ENCODE results near the gene ASH1L.

Gene ASH1L

GRCh38 chr1:155326631-155327037, 236.0 kb downstream of the ASH1L start:
- no peak for DNase-seq (ENCODE audit: low read depth)

GRCh38 chr1:155326020-155326526, 236.5 kb downstream of the ASH1L start:
- no peak for DNase-seq (ENCODE audit: low read depth)

GRCh38 chr1:155325603-155325893, 237.1 kb downstream of the ASH1L start:
- DNase-seq (ENCODE audit: low read depth) = no peak

- no peak for DNase-seq (ENCODE audit: low read depth)
Measured at GRCh38 chr1:155324717-155325602, 237.6 kb downstream of the ASH1L start.

- peak; percentile 93 for DNase-seq (ENCODE audit: low read depth)
Measured at GRCh38 chr1:155324037-155324716, 238.4 kb downstream of the ASH1L start.

- peak; percentile 71 for DNase-seq (ENCODE audit: low read depth)
Measured at GRCh38 chr1:155323729-155324036, 238.9 kb downstream of the ASH1L start.

GRCh38 chr1:155322953-155323728, 239.5 kb downstream of the ASH1L start:
- DNase-seq (ENCODE audit: low read depth) = peak; percentile 78

- no peak for DNase-seq (ENCODE audit: low read depth)
Measured at GRCh38 chr1:155322571-155322952, 240.0 kb downstream of the ASH1L start.

GRCh38 chr1:155321639-155322503, 240.7 kb downstream of the ASH1L start:
- no peak for DNase-seq (ENCODE audit: low read depth)

- DNase-seq (ENCODE audit: low read depth) = no peak
Measured at GRCh38 chr1:155320661-155321617, 241.7 kb downstream of the ASH1L start, which contains the start of gene RUSC1. Gene RUSC1 (plus strand): TSS chr1:155320894. CDS start chr1:155321774, 880 bp downstream.

- no peak for DNase-seq (ENCODE audit: low read depth)
Measured at GRCh38 chr1:155320252-155320651, 242.4 kb downstream of the ASH1L start.

- DNase-seq (ENCODE audit: low read depth) = no peak
Measured at GRCh38 chr1:155319536-155319935, 243.1 kb downstream of the ASH1L start.

- DNase-seq (ENCODE audit: low read depth) = no peak
Measured at GRCh38 chr1:155318082-155318481, 244.5 kb downstream of the ASH1L start.

GRCh38 chr1:155316922-155317321, 245.7 kb downstream of the ASH1L start:
- no peak for DNase-seq (ENCODE audit: low read depth)

- no peak for DNase-seq (ENCODE audit: low read depth)
Measured at GRCh38 chr1:155313261-155313660, 249.3 kb downstream of the ASH1L start.

- DNase-seq (ENCODE audit: low read depth) = no peak
Measured at GRCh38 chr1:155309423-155310021, 253.1 kb downstream of the ASH1L start.

- peak; percentile 97 for DNase-seq (ENCODE audit: low read depth)
Measured at GRCh38 chr1:155308493-155309422, 253.8 kb downstream of the ASH1L start, which contains the start of gene FDPS. Gene FDPS (plus strand): TSS chr1:155308866. CDS start chr1:155309790, 924 bp downstream.

GRCh38 chr1:155307247-155307740, 255.3 kb downstream of the ASH1L start:
- no peak for DNase-seq (ENCODE audit: low read depth)
